HUES6 (cell line): ENCODE results near the gene SH3PXD2B.

Experiments
- H3K27ac ChIP-seq: 2 replicates; pipeline ENCODE4 v1.7.0; 2013; ENCODE audit warnings: low read depth, mild to moderate bottlenecking, low read length, inconsistent platforms
- H3K27me3 ChIP-seq: 2 replicates; pipeline ENCODE4 v1.6.1; 2013; ENCODE audit warnings: low read length; ENCODE audit not compliant: control insufficient read depth, insufficient read depth
- H3K36me3 ChIP-seq: 2 replicates; pipeline ENCODE4 v1.6.1; 2013; ENCODE audit warnings: low read length; ENCODE audit not compliant: control insufficient read depth, insufficient read depth
- H3K4me1 ChIP-seq: 2 replicates; pipeline ENCODE4 v1.6.1; 2013; ENCODE audit warnings: low read length; ENCODE audit not compliant: control insufficient read depth, insufficient read depth
- H3K4me3 ChIP-seq: 2 replicates; pipeline ENCODE4 v1.5.1; 2013; ENCODE audit warnings: low read depth, low read length
- H3K9ac ChIP-seq: one replicate; pipeline ENCODE4 v1.6.1; 2013; ENCODE audit warnings: mild to moderate bottlenecking, low read length
- H3K9me3 ChIP-seq: 2 replicates; pipeline ENCODE4 v1.6.1; 2013; ENCODE audit warnings: low read depth, low read length; ENCODE audit not compliant: control insufficient read depth, insufficient read depth

The SH3PXD2B gene

DNA sequence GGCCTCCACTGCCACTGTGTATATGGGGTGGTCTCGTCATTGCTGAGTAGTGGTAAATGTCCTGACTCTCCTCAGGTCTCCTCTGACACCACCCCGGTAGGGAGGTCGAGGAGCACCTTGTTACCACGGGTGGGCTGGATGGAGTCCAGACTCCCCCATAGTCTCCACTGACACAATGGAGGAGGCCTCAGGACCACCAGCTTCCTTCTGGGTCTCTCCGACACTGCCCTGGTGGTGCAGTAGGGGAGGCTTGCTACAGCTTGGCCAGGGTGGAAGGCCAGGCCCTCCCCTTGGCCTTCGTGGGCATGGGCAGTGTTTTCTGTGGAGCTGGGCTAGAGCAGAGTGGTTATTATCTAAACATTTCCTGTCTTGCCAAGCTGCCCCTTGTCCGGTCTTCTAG, 15.4 kb upstream of the SH3PXD2B start:
- no peak overlapping the region for H3K9ac ChIP-seq
- no peaks in the 10 kb centered on the region for H3K36me3 ChIP-seq
- no peaks in the 10 kb centered on the region for H3K4me1 ChIP-seq
- no peak overlapping the region for H3K4me3 ChIP-seq
- no peak overlapping the region for H3K27ac ChIP-seq
- H3K9me3 ChIP-seq: no peaks in the 10 kb centered on the region
- no peaks in the 10 kb centered on the region; the same call in 1 of the 2 replicates for H3K27me3 ChIP-seq

GRCh38 chr5:172466062-172466461, 11.7 kb upstream of the SH3PXD2B start:
- Histone ChIP-seq H3K27me3 (no peaks in the 10 kb centered on the region), H3K9me3 (0 out of 2 replicates have a peak, but pooled peaks cover 2% of the 10 kb centered on the region), H3K9ac (no peak overlapping the region), H3K27ac (no peak overlapping the region), H3K4me1 (peaks cover 3% of the 10 kb centered on the region; the same call in 1 of the 2 replicates), H3K36me3 (no peaks in the 10 kb centered on the region), H3K4me3 (no peak overlapping the region)

DNA sequence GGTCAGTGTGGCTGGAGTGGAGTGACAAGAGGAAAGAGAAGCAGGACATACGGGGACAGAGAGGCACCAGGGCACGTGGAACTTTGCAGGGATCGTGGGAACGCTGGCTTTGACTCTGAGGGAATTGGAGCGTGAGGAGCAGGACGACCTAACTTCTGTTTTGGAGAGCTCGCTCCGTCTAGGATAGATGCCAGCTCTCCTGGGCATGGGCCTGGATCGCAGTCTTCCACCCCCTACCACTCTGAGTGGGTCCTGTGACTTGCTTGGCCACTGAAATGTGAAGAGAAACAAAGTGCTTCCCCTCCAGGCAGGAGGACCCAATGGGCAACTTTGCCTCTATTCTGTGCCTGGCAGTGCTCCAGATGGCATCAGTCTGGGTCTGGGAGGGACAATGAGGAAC, 8.7 kb upstream of the SH3PXD2B start:
- no peak overlapping the region for H3K9ac ChIP-seq
- H3K9me3 ChIP-seq: 0 out of 2 replicates have a peak, but pooled peaks cover 2% of the 10 kb centered on the region
- H3K27ac ChIP-seq: no peak overlapping the region
- H3K27me3 ChIP-seq: no peaks in the 10 kb centered on the region
- H3K4me1 ChIP-seq: peaks cover 9% of the 10 kb centered on the region; the same call in 1 of the 2 replicates
- no peaks in the 10 kb centered on the region for H3K36me3 ChIP-seq
- H3K4me3 ChIP-seq: no peak overlapping the region

DNA sequence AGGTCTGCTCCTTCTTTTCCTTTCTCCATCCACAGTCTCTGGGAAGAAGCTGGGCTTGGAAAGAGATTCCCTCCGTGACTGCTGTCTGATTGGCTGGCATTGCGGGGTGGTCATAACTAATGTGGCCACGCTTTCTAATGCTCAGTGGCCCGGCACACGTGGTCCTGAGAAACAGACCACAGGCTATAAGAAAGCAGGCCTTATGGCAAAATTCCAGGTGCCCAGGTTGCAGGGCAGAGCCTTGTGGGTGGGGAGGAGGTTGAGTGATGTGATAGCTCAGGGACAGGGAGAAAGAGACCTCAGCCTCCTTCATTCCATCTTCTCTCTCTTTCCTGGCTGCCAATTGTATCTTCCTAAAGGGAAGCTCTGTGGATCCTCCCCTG, 5.4 kb upstream of the SH3PXD2B start:
- H3K4me3 ChIP-seq: no peak overlapping the region
- no peaks in the 10 kb centered on the region for H3K27me3 ChIP-seq
- peaks cover 27% of the 10 kb centered on the region for H3K4me1 ChIP-seq
- no peak overlapping the region for H3K9ac ChIP-seq
- 0 out of 2 replicates have a peak, but pooled peaks cover 2% of the 10 kb centered on the region for H3K9me3 ChIP-seq
- no peaks in the 10 kb centered on the region for H3K36me3 ChIP-seq
- no peak overlapping the region for H3K27ac ChIP-seq

DNA sequence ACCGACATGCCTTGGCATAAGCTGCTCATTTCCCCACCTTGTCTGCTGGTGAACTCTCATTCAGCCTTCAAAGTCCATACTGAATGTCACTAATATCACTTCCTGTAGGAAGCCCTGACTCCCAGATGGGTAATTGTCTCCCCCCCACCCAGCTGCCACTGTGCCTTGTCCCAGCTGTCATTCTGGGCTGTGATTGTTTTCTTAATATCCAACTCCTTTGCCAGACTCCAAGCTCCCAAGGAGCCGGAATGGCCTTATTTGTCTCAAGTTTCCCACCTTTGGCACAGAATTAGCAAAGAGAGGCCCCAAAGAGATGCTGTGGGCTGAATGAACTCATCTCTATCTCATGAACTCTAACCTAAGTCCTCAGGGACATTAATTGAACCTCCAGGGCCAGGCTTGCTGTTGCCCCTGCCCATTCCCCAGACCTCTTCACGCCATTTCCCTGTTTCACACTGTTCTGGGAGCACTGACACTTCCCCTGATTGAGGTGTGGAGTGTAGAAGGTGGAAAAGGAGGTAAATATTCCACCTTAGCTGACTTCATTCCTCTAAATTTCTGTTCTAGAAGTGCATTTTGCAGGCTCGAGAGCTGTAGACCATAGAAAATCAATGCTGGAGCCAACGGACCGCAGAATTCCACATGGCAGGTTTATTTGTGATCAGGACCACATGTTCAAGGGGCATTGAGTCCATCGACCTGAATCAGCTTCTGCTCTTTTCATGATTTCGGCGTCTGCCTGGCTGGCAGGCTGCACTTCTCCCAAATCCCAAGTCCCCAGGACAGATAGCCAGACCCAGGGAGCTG, 4.9 kb upstream of the SH3PXD2B start:
- no peaks in the 10 kb centered on the region for H3K27me3 ChIP-seq
- no peak overlapping the region for H3K4me3 ChIP-seq
- peaks cover 28% of the 10 kb centered on the region for H3K4me1 ChIP-seq
- H3K9me3 ChIP-seq: 0 out of 2 replicates have a peak, but pooled peaks cover 2% of the 10 kb centered on the region
- H3K36me3 ChIP-seq: no peaks in the 10 kb centered on the region
- no peak overlapping the region for H3K9ac ChIP-seq
- no peak overlapping the region for H3K27ac ChIP-seq

DNA sequence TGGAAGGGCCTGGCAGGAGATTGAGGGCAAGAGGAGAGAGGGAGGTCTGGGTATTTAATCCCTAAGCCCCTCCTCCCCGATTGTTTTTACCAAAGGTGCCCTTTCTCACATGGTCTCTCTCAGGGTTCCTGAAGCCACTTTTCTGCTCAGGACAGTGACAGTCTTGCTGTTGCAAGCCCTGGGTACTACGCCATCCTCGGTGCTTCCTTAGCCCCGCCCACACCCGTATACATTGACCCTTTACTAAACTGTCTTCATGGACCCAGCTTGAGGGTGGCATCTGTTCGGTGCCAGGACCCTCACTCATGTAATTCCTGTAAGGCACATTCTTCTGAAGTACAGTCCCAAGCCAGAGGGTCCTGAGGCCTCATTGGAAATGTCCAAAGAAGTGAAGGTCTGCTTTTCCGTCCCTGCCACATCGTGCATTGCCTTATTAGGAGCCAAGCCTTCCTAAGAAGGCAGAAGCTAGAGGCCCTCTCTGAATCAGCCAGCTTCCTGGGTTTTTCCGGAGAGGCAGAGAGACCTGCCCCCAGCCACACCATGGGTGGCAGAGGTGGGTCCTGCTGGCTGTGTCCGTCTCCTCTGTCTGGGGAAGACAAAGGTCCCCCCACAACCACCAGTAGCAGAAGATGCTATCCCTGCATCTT, 1.9 kb upstream of the SH3PXD2B start:
- Histone ChIP-seq H3K27ac (peak overlapping the region; percentile 34; the same call in 1 of the 2 replicates), H3K9ac (peak overlapping the region; percentile 72), H3K36me3 (no peaks in the 10 kb centered on the region), H3K27me3 (no peaks in the 10 kb centered on the region), H3K4me3 (peak overlapping the region; percentile 13; the same call in 1 of the 2 replicates), H3K9me3 (no peaks in the 10 kb centered on the region), H3K4me1 (peaks cover 36% of the 10 kb centered on the region)

DNA sequence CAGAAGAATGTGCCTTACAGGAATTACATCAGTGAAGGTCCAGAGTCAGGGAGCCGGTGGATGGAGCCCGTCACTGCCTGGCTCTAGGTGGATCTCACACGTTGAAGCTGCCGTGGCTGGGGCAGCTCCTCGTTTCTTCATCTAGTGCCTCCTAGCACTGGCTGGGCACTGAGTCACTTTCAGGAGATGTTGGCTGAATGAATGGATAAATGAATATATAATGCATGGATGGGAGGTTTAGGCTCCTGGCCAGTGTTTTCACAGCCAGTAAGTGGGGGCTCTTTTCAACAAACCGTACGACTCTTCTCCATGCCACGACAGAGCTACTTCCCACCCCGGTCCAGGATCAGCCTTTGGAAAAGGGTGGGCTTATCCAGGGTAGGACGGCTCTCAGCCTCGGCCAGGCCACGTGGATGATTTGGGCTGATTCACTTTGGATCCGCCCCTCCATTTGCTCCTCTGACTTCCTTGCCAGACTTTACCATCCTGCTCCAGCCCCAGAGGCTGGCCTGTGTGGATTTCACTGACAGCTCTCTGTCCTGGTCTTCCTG, 1.3 kb upstream of the SH3PXD2B start:
- no peaks in the 10 kb centered on the region for H3K9me3 ChIP-seq
- H3K27me3 ChIP-seq: no peaks in the 10 kb centered on the region
- H3K36me3 ChIP-seq: no peaks in the 10 kb centered on the region; the same call in 1 of the 2 replicates
- H3K4me3 ChIP-seq: peak overlapping the region; percentile 47; the same call in 1 of the 2 replicates
- H3K9ac ChIP-seq: peak overlapping the region; percentile 72
- peaks cover 35% of the 10 kb centered on the region for H3K4me1 ChIP-seq
- H3K27ac ChIP-seq: peak overlapping the region; percentile 34; the same call in 1 of the 2 replicates

DNA sequence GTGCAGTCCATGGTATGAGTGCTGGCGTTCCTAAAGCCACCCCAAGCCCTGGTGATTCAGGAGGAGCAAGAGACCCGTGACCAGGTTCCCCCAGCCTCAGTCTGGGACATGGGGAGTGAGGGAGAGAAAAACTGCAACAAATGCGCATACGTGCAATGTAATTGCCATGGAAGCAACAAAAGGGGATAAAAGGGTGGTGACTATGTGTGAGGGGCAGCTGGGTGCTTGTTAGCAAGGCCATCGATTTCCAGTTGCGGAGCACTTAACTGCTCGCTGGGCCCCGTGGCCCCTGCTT, 709 bp upstream of the SH3PXD2B start:
- Histone ChIP-seq H3K9ac (peak overlapping the region; percentile 72), H3K4me3 (peak overlapping the region; percentile 47), H3K4me1 (peaks cover 33% of the 10 kb centered on the region)

GRCh38 chr5:172453986-172454357, 353 bp downstream of the SH3PXD2B start:
- peak overlapping the region; percentile 77 for H3K9ac ChIP-seq
- peak overlapping the region; percentile 71 for H3K4me3 ChIP-seq
- H3K36me3 ChIP-seq: peaks cover 3% of the 10 kb centered on the region
- no peaks in the 10 kb centered on the region for H3K9me3 ChIP-seq
- peak overlapping the region; percentile 2; the same call in 1 of the 2 replicates for H3K27ac ChIP-seq
- H3K27me3 ChIP-seq: no peaks in the 10 kb centered on the region
- H3K4me1 ChIP-seq: peaks cover 38% of the 10 kb centered on the region

More for the DNA sequence above, 709 bp upstream of the SH3PXD2B start:
- Histone ChIP-seq H3K9me3 (no peaks in the 10 kb centered on the region), H3K36me3 (no peaks in the 10 kb centered on the region; the same call in 1 of the 2 replicates), H3K27ac (peak overlapping the region; percentile 54; the same call in 1 of the 2 replicates), H3K27me3 (no peaks in the 10 kb centered on the region)

DNA sequence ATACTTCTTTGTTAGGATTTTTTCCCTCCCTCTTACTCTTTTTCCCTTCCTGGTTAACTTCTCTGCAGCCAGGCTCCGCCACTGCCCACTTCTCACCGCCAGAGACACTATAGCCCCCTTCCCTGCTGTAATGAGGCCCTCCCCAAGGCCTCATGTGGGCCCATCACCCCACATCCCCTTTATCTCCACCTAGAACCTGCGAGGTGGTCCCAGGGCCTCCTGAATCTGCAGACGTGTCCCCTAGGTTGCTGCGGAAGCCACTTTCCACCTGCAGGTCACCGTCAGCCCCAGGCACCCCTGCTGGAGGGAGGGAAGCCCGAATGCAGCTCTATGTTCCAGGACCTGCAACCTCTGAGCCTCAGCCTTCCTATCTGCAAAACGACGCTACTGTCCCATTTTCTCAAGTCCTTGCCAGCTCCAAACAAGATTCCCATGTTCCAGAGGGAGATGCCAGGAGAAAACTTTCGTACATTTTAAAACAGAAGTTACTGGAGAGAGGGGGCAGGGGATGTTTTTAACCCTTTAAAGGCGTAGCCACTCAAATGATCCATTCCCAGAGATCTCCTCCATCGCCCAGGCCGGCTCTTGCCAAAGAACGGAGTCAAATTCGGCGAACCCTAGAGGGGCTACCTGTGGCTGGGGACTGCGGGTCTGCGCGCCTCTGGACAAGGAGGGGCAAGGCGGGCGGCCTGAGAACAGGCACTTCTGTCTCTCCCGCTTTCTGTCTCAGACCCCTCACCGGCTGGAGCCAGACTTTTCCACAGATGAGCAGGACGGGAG, 929 bp downstream of the SH3PXD2B start:
- H3K4me3 ChIP-seq: peak overlapping the region; percentile 71
- H3K4me1 ChIP-seq: peaks cover 38% of the 10 kb centered on the region
- no peaks in the 10 kb centered on the region for H3K9me3 ChIP-seq
- H3K36me3 ChIP-seq: peaks cover 3% of the 10 kb centered on the region
- peak overlapping the region; percentile 2; the same call in 1 of the 2 replicates for H3K27ac ChIP-seq
- peak overlapping the region; percentile 61 for H3K9ac ChIP-seq
- H3K27me3 ChIP-seq: no peaks in the 10 kb centered on the region
